NOMO-1 treated with dmso at 0.1 percent for 144 hours (cell line): ENCODE data around the gene EHMT1.
A peak's percentile ranks its signal among the peaks of the same experiment; 100 is the strongest.
"Not testable (repeated sequence)": the region's sequence is repeated elsewhere in the genome, so short reads cannot be mapped to it uniquely, and the experiment has no call there.

Experiments
- DNase-seq: peaks from one replicate; lab custom pipeline; 2025; ENCODE audit not compliant: unreplicated experiment; lab: John Stamatoyannopoulos, UW

Gene EHMT1

GRCh38 chr9:137800196-137801022, 181.6 kb downstream of the EHMT1 start:
- no peak for DNase-seq

GRCh38 chr9:137801023-137801319, 182.2 kb downstream of the EHMT1 start:
- DNase-seq, result no peak

GRCh38 chr9:137802021-137802420, 183.2 kb downstream of the EHMT1 start:
- no peak for DNase-seq

GRCh38 chr9:137802521-137803243, 183.9 kb downstream of the EHMT1 start:
- DNase-seq, result no peak

GRCh38 chr9:137804908-137805630, 186.3 kb downstream of the EHMT1 start:
- no peak for DNase-seq

- DNase-seq, result no peak
Observed at GRCh38 chr9:137807721-137808703, 189.2 kb downstream of the EHMT1 start.

GRCh38 chr9:137809040-137809576, 190.3 kb downstream of the EHMT1 start:
- DNase-seq, result peak; percentile 47

GRCh38 chr9:137809726-137810450, 191.1 kb downstream of the EHMT1 start:
- DNase-seq, result not testable (repeated sequence)

GRCh38 chr9:137811283-137811870, 192.6 kb downstream of the EHMT1 start:
- DNase-seq, result no peak

- no peak for DNase-seq
Observed at GRCh38 chr9:137812356-137813023, 193.7 kb downstream of the EHMT1 start.

GRCh38 chr9:137813167-137813566, 194.4 kb downstream of the EHMT1 start:
- DNase-seq, result no peak

- no peak for DNase-seq
Observed at GRCh38 chr9:137813651-137814415, 195.0 kb downstream of the EHMT1 start.

GRCh38 chr9:137814436-137814835, 195.6 kb downstream of the EHMT1 start:
- DNase-seq, result no peak

- DNase-seq, result no peak
Observed at GRCh38 chr9:137814841-137815240, 196.0 kb downstream of the EHMT1 start.

- no peak for DNase-seq
Observed at GRCh38 chr9:137815256-137816255, 196.8 kb downstream of the EHMT1 start.

GRCh38 chr9:137816531-137817235, 197.9 kb downstream of the EHMT1 start:
- DNase-seq, result no peak
